NCI-H524 (cell line): ENCODE data around the gene CDON.

Source experiments
- DNase-seq, 2 experiments: peaks; one replicate each; lab custom pipeline; 2025; lab: John Stamatoyannopoulos, UW

Gene CDON

GRCh38 chr11:125944350-125945010 lies 118.2 kb downstream of the CDON start:
- DNase-seq, result no peak

GRCh38 chr11:125943661-125944349 lies 118.9 kb downstream of the CDON start:
- DNase-seq, result no peak

GRCh38 chr11:125942771-125943428 lies 119.8 kb downstream of the CDON start:
- no peak for DNase-seq

GRCh38 chr11:125941619-125942611 lies 120.8 kb downstream of the CDON start:
- DNase-seq, result peak; percentile 91 to 93

- peak in 1 of 2 experiments; percentile 57 for DNase-seq
These were observed 121.4 kb downstream of the CDON start for GRCh38 chr11:125941267-125941618.

- DNase-seq, result no peak
These were observed 122.5 kb downstream of the CDON start for GRCh38 chr11:125940145-125940544.

GRCh38 chr11:125939081-125939521 lies 123.6 kb downstream of the CDON start:
- no peak for DNase-seq

GRCh38 chr11:125938418-125938817 lies 124.2 kb downstream of the CDON start:
- DNase-seq, result no peak

- DNase-seq, result no peak
These were observed 127.0 kb downstream of the CDON start for GRCh38 chr11:125935618-125936199.

- no peak for DNase-seq
These were observed 127.6 kb downstream of the CDON start for GRCh38 chr11:125935056-125935455.

- DNase-seq, result no peak
These were observed 128.2 kb downstream of the CDON start for GRCh38 chr11:125934473-125934872.

- DNase-seq, result no peak
These were observed 129.4 kb downstream of the CDON start for GRCh38 chr11:125933030-125933813.

- no peak for DNase-seq
These were observed 130.4 kb downstream of the CDON start for GRCh38 chr11:125932301-125932700.

- no peak for DNase-seq
These were observed 131.0 kb downstream of the CDON start for GRCh38 chr11:125931668-125932067.

- no peak for DNase-seq
These were observed 131.6 kb downstream of the CDON start for GRCh38 chr11:125931116-125931515.

GRCh38 chr11:125930076-125930450 lies 132.6 kb downstream of the CDON start:
- DNase-seq, result no peak

GRCh38 chr11:125929445-125930075 lies 133.1 kb downstream of the CDON start:
- no peak for DNase-seq

GRCh38 chr11:125926682-125927081 lies 136.0 kb downstream of the CDON start:
- no peak for DNase-seq

- peak in 1 of 2 experiments; percentile 60 for DNase-seq
These were observed 136.9 kb downstream of the CDON start for GRCh38 chr11:125925804-125926203.

- no peak for DNase-seq
These were observed 137.4 kb downstream of the CDON start for GRCh38 chr11:125925247-125925740.
